ENCODE data around the gene SRD5A3. TPM values are rescaled to one million over a fixed set of nuclear protein-coding genes. Genes with fewer than 3 reads are reported as not detected.

Gene SRD5A3
- total RNA-seq, 1 donor from 2014 or later = 12.7 TPM

DNA sequence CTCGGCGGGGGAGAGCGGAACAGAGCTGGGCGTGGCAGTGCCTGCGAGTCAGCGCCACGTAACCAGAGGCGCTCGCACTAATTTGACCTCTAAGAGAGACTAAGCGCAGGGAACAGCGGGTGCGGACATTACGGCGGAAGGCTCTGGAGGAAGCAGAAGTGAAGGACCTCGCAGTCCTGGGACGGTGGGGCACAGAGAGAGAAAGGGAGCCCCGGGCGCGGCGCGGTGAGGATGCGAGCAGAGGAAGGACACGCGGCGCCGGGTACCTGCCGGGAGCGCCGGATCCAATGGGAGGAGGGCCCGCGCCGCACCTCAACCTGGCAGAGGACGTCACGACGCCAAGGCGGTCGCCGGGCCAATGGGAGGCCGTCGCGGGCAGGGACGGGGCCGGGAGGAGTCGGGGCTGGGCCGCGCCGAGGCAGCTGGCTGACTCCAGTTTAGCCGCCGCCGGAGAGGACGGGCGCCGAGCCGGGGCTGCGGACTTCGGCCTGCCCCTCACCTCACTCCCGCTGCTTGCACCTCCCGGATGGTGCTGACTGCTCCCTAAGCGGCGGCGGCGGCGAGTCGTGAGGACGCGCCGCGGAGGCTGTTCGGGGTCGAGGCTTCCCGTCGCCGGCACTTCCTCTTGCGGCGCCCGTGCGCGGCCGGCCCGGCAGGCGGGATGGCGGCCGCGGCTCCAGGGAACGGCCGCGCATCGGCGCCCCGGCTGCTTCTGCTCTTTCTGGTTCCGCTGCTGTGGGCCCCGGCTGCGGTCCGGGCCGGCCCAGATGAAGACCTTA, 49.7 kb downstream of the SRD5A3 start, which contains the start of gene TMEM165:
Gene TMEM165, plus strand, starts transcription at position 429 of the 779 bp plus-strand sequence. Its CDS starts 233 bp downstream, at position 662.
- Mint-ChIP-seq H3K9me3 (ENCODE audit: unreplicated experiment) (peaks cover 13% of the 10 kb centered on the region), H3K4me1 (ENCODE audit: low read depth, unreplicated experiment) (peaks cover 20% of the 10 kb centered on the region), H3K27me3 (ENCODE audit: unreplicated experiment) (peaks cover 13% of the 10 kb centered on the region), H3K36me3 (ENCODE audit: unreplicated experiment) (no peaks in the 10 kb centered on the region), H3K27ac (ENCODE audit: unreplicated experiment) (peak within 1 kb of the TSS; percentile 93), H3K4me3 (ENCODE audit: unreplicated experiment) (peak within 1 kb of the TSS; percentile 98)
- peak; percentile 94 for DNase-seq
- TF ChIP-seq, protein P1, sequence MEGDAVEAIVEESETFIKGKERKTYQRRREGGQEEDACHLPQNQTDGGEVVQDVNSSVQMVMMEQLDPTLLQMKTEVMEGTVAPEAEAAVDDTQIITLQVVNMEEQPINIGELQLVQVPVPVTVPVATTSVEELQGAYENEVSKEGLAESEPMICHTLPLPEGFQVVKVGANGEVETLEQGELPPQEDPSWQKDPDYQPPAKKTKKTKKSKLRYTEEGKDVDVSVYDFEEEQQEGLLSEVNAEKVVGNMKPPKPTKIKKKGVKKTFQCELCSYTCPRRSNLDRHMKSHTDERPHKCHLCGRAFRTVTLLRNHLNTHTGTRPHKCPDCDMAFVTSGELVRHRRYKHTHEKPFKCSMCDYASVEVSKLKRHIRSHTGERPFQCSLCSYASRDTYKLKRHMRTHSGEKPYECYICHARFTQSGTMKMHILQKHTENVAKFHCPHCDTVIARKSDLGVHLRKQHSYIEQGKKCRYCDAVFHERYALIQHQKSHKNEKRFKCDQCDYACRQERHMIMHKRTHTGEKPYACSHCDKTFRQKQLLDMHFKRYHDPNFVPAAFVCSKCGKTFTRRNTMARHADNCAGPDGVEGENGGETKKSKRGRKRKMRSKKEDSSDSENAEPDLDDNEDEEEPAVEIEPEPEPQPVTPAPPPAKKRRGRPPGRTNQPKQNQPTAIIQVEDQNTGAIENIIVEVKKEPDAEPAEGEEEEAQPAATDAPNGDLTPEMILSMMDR (IDR thresholded peaks at IDR 0.05; ENCODE audit: partially characterized antibody, unreplicated experiment) = peak; percentile 12

DNA sequence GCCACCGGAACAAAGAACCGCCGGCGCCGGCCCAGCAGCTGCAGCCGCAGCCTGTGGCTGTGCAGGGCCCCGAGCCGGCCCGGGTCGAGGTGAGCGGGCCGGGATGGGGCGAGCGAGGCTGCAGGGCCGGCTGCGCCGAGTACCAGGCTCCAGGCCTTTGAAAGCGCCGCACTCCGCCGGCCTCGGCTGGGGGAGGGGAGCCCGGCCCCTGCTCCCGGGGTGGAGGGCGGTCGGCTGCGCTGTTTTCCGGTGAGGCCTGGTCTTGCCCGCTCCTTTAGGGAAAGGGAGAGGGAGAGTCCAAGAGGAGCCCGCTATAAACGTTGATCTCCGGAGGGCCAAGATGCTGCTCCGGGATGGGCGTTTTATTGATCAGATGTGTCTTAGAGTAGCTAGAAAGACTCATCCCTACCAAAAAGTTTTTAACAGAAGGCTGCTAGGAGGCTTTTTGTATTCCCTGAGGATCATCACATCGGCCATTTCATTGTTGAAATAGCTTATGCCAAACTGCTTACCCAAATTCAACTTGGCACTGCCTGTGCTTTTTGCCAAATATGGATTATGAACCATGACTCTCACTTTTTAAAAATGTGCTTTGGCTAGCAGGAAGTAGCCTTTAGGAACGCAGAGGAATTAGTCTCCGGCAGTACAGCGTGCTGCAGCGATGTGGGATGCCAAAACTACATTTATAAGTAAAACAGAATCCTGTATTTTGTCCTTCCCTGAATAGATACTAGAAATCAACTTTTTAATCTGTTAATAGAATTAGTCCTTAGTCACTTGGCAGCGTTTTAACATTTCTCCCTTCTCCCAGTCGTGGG, 50.5 kb downstream of the SRD5A3 start:
- peaks cover 13% of the 10 kb centered on the region for H3K9me3 Mint-ChIP-seq (ENCODE audit: unreplicated experiment)
- H3K4me3 Mint-ChIP-seq (ENCODE audit: unreplicated experiment) = peak overlapping the region; percentile 97
- H3K27ac Mint-ChIP-seq (ENCODE audit: unreplicated experiment) = peak overlapping the region; percentile 93
- peak; percentile 72 for DNase-seq
- H3K36me3 Mint-ChIP-seq (ENCODE audit: unreplicated experiment) = no peaks in the 10 kb centered on the region
- TF ChIP-seq, protein P1 (IDR thresholded peaks at IDR 0.05; ENCODE audit: partially characterized antibody, unreplicated experiment) = no peak
- peaks cover 19% of the 10 kb centered on the region for H3K4me1 Mint-ChIP-seq (ENCODE audit: low read depth, unreplicated experiment)
- H3K27me3 Mint-ChIP-seq (ENCODE audit: unreplicated experiment) = peaks cover 13% of the 10 kb centered on the region

DNA sequence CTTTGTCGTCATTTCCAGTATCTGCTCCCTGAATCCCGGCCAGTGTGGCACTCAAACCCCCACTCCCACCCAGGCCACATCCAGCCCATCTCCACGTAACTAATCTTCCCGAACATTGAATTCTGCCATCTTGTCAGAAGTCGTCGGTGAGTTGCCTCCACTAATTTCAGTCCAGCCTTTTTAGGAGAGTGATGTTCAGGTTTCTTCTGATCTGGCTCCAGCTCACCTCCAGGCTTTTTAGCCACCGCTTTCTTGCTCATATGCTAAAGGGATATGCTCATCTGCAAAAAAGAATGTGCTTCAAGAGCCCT, 51.0 kb downstream of the SRD5A3 start:
- Mint-ChIP-seq H3K27ac (ENCODE audit: unreplicated experiment) (peak overlapping the region; percentile 93), H3K27me3 (ENCODE audit: unreplicated experiment) (peaks cover 13% of the 10 kb centered on the region)
- DNase-seq = peak; percentile 17

DNA sequence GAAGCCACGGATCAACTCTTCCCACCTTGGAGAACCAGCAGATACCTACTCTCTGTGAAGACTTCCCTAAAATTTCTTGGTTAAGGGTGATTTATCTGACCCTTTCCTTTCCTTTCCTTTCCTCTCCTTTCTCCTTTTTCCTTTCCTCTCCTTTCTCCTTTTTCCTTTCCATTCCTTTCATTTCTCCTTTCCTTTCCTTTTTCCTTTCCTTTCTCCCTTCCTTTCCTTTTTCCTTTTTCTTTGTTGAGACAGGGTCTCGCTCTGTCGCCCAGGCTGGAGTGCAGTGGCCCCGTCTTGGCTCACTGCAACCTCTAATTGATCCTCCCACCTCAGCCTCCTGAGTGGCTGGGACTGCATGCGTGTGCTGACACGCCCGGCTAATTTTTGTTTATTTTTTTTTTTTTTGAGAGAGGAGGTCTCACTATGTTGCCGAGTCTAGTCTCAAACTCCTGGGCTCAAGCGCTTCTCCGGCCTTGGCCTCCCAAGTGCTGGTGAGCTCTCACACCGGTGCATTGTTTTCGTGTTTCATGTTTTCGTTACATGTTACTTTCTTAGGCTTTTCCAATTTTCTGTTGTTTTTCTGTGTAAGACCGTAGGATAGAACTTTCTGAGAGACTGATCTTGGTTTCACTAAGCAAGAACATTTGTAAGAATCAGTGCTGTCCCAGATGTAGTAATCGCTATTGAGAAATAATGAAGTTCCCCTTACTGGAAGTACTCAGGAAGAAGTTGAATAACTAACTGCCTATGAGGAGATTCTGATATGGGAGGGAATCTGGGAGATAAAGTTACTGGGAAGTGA, 51.7 kb downstream of the SRD5A3 start:
- DNase-seq = no peak
- peaks cover 13% of the 10 kb centered on the region for H3K9me3 Mint-ChIP-seq (ENCODE audit: unreplicated experiment)
- no peaks in the 10 kb centered on the region for H3K36me3 Mint-ChIP-seq (ENCODE audit: unreplicated experiment)
- peak overlapping the region; percentile 93 for H3K27ac Mint-ChIP-seq (ENCODE audit: unreplicated experiment)
- H3K27me3 Mint-ChIP-seq (ENCODE audit: unreplicated experiment) = peaks cover 13% of the 10 kb centered on the region
- H3K4me3 Mint-ChIP-seq (ENCODE audit: unreplicated experiment) = peak overlapping the region; percentile 97
- TF ChIP-seq, protein P1 (IDR thresholded peaks at IDR 0.05; ENCODE audit: partially characterized antibody, unreplicated experiment) = no peak
- H3K4me1 Mint-ChIP-seq (ENCODE audit: low read depth, unreplicated experiment) = peaks cover 19% of the 10 kb centered on the region

More for the DNA sequence above, 51.0 kb downstream of the SRD5A3 start:
- TF ChIP-seq, protein P1 (IDR thresholded peaks at IDR 0.05; ENCODE audit: partially characterized antibody, unreplicated experiment) = no peak
- Mint-ChIP-seq H3K36me3 (ENCODE audit: unreplicated experiment) (no peaks in the 10 kb centered on the region), H3K9me3 (ENCODE audit: unreplicated experiment) (peaks cover 13% of the 10 kb centered on the region), H3K4me3 (ENCODE audit: unreplicated experiment) (peak overlapping the region; percentile 97), H3K4me1 (ENCODE audit: low read depth, unreplicated experiment) (peaks cover 19% of the 10 kb centered on the region)
